ENCODE measurements around the gene S100A2. TPM values are rescaled to one million over a fixed set of nuclear protein-coding genes. Genes with fewer than 3 reads are reported as not detected.

Gene S100A2
- total RNA-seq, 1 experiment from 2014 or later = 373 TPM

DNA sequence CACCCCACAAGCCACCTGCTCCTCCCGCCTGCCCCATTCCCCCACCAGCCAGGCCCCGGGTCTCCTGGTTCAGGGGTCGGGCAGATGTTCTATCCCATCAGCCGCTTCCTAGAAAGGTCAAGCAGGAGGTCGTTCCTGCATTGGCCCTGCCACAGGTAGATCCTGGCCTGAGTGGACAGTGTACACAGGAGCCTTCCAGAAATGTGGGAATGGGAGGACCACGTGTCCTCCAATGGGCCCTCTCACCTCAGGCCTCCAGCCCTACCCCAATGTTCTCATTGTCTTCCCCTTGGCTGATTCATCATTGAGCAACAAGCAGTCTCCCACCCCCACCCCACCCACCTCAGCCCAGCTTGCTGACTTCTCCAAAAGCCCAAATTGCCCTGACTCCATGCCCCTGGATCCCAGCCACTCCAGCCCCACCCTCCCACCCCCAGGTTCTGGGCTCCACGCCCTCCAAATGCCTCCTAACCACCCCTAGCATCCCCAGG lies 45.2 kb upstream of the S100A2 start:
- ATAC-seq (peak; percentile 17), DNase-seq (peak; percentile 94)
- no peaks in the 10 kb centered on the region for H3K27me3 ChIP-seq (ENCODE audit: low read length)
- no peaks in the 10 kb centered on the region for H4K20me1 ChIP-seq (ENCODE audit: low read length)
- peak overlapping the region; percentile 100 for H3K27ac ChIP-seq (ENCODE audit: low read length)
- intact Hi-C loops (cut with micrococcal nuclease) = no loop called here
- POLR2A ChIA-PET (ENCODE audit: unreplicated experiment) = interaction anchor here (0.6 to 2.0 kb wide), 6 partner anchors 16 to 161 kb away, joined by 3 to 8 read pairs (median 6); partner anchors contain the start of genes CHTOP and S100A13
- TF ChIP-seq EZH2 (IDR thresholded peaks at IDR 0.05; ENCODE audit: low read length, unreplicated experiment) (no peak), EZH2phosphoT487 (IDR thresholded peaks at IDR 0.05; ENCODE audit: borderline replicate concordance, low read length) (no peak), CTCF (conservative IDR thresholded peaks at IDR 0.05; ENCODE audit: low read depth, low read length) (no peak)
- peaks cover 27% of the 10 kb centered on the region for H3F3A ChIP-seq (ENCODE audit: low read length, unreplicated experiment)
- H2AFZ ChIP-seq (ENCODE audit: low read length) = no peak overlapping the region
- BruUV-seq (replicated peaks) = no TSS peak
- CTCF ChIA-PET = interaction anchor here (0.9 to 2.5 kb wide), 2 partner anchors 17 to 38 kb away, joined by 4 to 9 read pairs; partner anchors contain the start of gene S100A13
- peaks cover 88% of the 10 kb centered on the region for H3K79me2 ChIP-seq (ENCODE audit: low read length)
- H3K4me3 ChIP-seq (ENCODE audit: low read length) = peak overlapping the region; percentile 93
- H3K36me3 ChIP-seq (ENCODE audit: low read depth, low read length) = peaks cover 29% of the 10 kb centered on the region
- peak overlapping the region; percentile 95 for H3K4me2 ChIP-seq (ENCODE audit: low read length)
- peak overlapping the region; percentile 97 for H3K9ac ChIP-seq (ENCODE audit: low read length)
- H3K9me2 ChIP-seq (replicated peaks; ENCODE audit: low read length) = no peaks in the 10 kb centered on the region
- no peaks in the 10 kb centered on the region for H3K9me3 ChIP-seq (ENCODE audit: low read length)
- H3K4me1 ChIP-seq (ENCODE audit: insufficient read depth, low read length) = peaks cover 68% of the 10 kb centered on the region

DNA sequence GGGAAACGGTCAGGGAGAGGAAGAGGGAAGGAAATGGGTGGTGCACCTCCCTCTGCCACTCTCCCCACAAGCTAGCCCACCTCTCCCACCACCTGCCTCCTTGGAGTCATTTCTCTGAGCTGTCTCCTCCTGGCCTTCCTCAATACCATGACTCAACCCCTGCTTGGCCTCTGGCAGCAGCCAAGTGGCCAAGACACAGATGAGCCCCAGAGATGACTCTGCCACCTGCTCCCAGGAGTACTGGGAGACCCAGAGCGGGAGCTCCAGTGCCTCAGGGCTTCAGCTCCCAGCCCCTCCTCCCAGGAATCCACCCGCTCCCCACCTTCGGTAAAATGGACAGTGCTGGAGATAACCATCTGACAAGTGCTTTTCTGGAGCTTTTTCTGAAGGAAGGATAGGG lies 44.7 kb upstream of the S100A2 start:
- Histone ChIP-seq H3K4me1 (ENCODE audit: insufficient read depth, low read length) (peaks cover 63% of the 10 kb centered on the region), H3K9ac (ENCODE audit: low read length) (peak overlapping the region; percentile 97), H2AFZ (ENCODE audit: low read length) (no peak overlapping the region), H3K4me3 (ENCODE audit: low read length) (peak overlapping the region; percentile 68), H3K36me3 (ENCODE audit: low read depth, low read length) (peaks cover 32% of the 10 kb centered on the region), H3K4me2 (ENCODE audit: low read length) (peak overlapping the region; percentile 95), H3K27ac (ENCODE audit: low read length) (peak overlapping the region; percentile 100), H3K9me3 (ENCODE audit: low read length) (no peaks in the 10 kb centered on the region), H3F3A (ENCODE audit: low read length, unreplicated experiment) (peaks cover 27% of the 10 kb centered on the region), H3K9me2 (replicated peaks; ENCODE audit: low read length) (no peaks in the 10 kb centered on the region), H3K79me2 (ENCODE audit: low read length) (peaks cover 82% of the 10 kb centered on the region), H3K27me3 (ENCODE audit: low read length) (no peaks in the 10 kb centered on the region), H4K20me1 (ENCODE audit: low read length) (no peaks in the 10 kb centered on the region)
- intact Hi-C loops (cut with micrococcal nuclease) = no loop called here
- DNase-seq (peak; percentile 95), ATAC-seq (peak; percentile 16)
- BruUV-seq (replicated peaks) = no TSS peak
- TF ChIP-seq EZH2phosphoT487 (IDR thresholded peaks at IDR 0.05; ENCODE audit: borderline replicate concordance, low read length) = no peak
- no peak for TF ChIP-seq EZH2 (IDR thresholded peaks at IDR 0.05; ENCODE audit: low read length, unreplicated experiment)
- no peak for TF ChIP-seq CTCF (conservative IDR thresholded peaks at IDR 0.05; ENCODE audit: low read depth, low read length)
- ChIA-PET CTCF (interaction anchor here (0.9 to 2.5 kb wide), 2 partner anchors 17 to 38 kb away, joined by 4 to 9 read pairs; partner anchors contain the start of gene S100A13), POLR2A (ENCODE audit: unreplicated experiment) (interaction anchor here (0.7 to 2.0 kb wide), 4 partner anchors 17 to 75 kb away, joined by 3 to 8 read pairs (median 7); partner anchors contain the start of genes CHTOP and S100A13)

GRCh38 chr1:153609585-153609907 lies 43.9 kb upstream of the S100A2 start:
- peak overlapping the region; percentile 100 for H3K27ac ChIP-seq (ENCODE audit: low read length)
- H3K9me2 ChIP-seq (replicated peaks; ENCODE audit: low read length) = no peaks in the 10 kb centered on the region
- peak overlapping the region; percentile 68 for H3K4me3 ChIP-seq (ENCODE audit: low read length)
- peaks cover 38% of the 10 kb centered on the region for H3K36me3 ChIP-seq (ENCODE audit: low read depth, low read length)
- ChIA-PET CTCF (interaction anchor here (2.5 kb wide), 1 partner anchor 37 kb away, joined by 9 read pairs; no protein-coding TSS in a partner anchor), POLR2A (ENCODE audit: unreplicated experiment) (interaction anchor here (1.8 to 2.0 kb wide), 2 partner anchors 18 to 24 kb away, joined by 7 read pairs; partner anchors contain the start of genes CHTOP and S100A13)
- TSS peak; percentile 61 for BruUV-seq (replicated peaks)
- H3K9ac ChIP-seq (ENCODE audit: low read length) = peak overlapping the region; percentile 97
- intact Hi-C loops (cut with micrococcal nuclease) = loop anchor here (1.0 to 2.0 kb wide), 4 partner anchors 37 to 77 kb away; partner anchors contain the start of gene ILF2
- H3K4me2 ChIP-seq (ENCODE audit: low read length) = peak overlapping the region; percentile 95
- no peak for DNase-seq
- no peak overlapping the region for H2AFZ ChIP-seq (ENCODE audit: low read length)
- no peaks in the 10 kb centered on the region for H3K9me3 ChIP-seq (ENCODE audit: low read length)
- no peaks in the 10 kb centered on the region for H3K27me3 ChIP-seq (ENCODE audit: low read length)
- H3K4me1 ChIP-seq (ENCODE audit: insufficient read depth, low read length) = peaks cover 56% of the 10 kb centered on the region
- TF ChIP-seq CTCF (conservative IDR thresholded peaks at IDR 0.05; ENCODE audit: low read depth, low read length) = no peak
- no peak for TF ChIP-seq EZH2 (IDR thresholded peaks at IDR 0.05; ENCODE audit: low read length, unreplicated experiment)
- no peak for TF ChIP-seq EZH2phosphoT487 (IDR thresholded peaks at IDR 0.05; ENCODE audit: borderline replicate concordance, low read length)
- no peak for ATAC-seq
- H3F3A ChIP-seq (ENCODE audit: low read length, unreplicated experiment) = peaks cover 27% of the 10 kb centered on the region
- peaks cover 75% of the 10 kb centered on the region for H3K79me2 ChIP-seq (ENCODE audit: low read length)
- no peaks in the 10 kb centered on the region for H4K20me1 ChIP-seq (ENCODE audit: low read length)
